GM18511 (cell line): ENCODE results near the gene ZNF664.
A peak's percentile ranks its signal among the peaks of the same experiment; 100 is the strongest.

Experiments
- ATAC-seq: cut with Tn5 transposase; IDR thresholded peaks from one replicate; pipeline ENCODE4 v1.9.1; 2021; ENCODE audit warnings: mild to moderate bottlenecking, moderate library complexity; ENCODE audit not compliant: unreplicated experiment

ZNF664 gene

DNA sequence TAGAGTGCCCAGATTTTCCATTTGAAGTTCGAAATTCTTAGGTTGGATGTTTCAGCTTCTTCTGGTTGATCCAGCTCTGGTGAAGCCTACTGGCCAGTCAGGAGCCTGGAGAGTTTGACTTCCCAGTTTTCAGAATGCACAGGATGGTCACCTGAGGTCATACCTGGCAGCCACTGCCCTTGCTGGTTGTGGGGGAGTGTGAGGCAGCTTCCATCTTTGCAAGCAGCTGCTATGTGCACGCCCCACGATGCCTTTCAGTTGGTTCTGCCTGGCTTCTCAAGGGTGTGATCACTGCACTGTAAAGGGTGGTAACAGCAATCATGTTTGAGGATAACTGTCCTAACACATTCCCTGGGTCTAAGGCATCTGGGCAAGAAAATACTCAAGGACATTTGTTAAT lies 15.8 kb upstream of the ZNF664 start:
- no peak for ATAC-seq

DNA sequence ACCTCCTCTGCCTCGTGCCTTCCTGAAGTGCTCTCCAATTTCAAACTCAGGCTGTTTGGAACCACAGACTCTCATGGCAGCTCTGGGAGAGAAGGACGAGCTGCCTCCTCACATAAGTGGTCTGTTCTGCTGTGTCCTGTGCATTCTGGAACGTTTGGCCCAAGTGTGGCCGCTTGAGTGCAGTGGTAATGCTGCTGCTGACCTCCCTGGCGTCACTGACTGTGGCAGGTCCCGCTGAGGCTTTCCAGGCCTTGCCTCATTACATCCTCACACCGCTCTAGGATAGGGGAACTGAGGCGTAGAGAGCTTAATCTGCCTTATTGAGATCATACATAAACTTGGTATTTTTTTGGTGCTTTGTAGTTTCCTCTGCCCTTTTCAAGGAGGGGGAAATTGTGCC lies 14.6 kb upstream of the ZNF664 start:
- no peak for ATAC-seq

DNA sequence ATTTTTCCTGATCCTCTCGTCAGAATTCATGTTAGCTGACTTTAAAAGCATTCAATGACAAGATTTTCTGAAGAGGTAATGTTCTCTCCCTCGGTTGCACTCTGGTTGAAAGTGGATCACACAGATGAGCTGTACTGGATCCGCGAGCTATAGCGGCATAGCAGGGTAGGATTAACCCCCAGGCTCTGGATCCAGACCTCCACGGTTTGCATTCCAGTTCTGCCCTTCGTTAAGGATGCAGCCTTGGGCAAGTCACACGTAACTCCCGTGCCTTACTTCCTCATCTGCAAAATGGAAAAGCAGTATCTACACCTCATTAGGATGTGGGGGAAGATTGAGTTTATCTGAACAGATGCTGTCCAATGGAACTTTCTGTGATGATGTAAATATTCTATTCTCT lies 14.1 kb upstream of the ZNF664 start:
- ATAC-seq = no peak

DNA sequence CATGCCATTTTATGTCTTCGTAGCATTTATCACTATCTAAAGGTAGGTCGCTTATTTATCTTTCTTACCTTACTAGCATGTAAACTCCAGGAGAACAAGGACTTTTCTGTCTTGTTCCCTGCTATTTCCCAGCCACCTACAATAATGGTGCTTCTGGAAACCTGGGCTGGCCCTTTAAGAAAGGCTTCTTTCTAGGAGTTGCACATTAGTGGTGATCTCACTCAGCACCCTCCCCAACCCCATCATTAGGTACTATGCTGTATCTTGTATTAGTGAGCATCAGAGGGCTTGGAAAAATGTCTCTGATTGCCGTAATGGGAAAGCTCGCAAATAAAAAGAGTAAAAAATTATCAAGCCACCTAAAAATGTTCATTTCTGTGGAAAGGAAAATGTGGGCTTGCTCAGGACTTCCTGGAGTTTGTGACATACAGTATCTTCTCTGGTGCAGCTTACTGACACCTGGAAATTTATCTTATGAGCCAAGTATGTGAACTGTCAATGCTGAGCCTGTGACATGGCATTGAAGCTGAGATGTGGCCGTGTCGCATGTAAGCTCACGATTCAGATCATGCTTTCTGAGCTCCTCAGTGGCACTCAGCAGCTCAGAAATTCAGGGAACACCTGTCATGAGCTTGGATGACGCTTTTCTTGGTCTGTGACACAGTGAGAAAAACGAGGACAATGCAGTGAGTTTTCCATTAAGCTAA lies 12.8 kb upstream of the ZNF664 start:
- no peak for ATAC-seq

DNA sequence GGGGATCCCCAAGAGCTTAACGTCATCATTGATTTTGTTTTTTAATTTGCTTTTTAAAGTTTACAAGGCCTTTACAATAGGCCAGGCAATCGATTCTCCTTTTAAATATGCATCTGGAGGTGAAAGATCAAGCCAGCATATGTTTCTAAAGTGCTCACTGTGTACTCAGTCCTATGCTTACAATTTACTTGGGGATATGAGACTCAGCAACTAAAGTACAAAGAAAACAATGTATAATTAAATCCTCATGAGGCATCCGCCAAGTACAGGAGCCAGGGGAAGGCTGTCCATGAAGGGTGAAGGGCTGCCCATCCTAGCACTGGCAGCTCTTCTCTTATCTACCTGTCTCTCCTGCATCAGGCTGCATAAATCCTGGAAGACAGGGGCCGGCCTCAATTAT lies 12.2 kb upstream of the ZNF664 start:
- ATAC-seq = no peak

DNA sequence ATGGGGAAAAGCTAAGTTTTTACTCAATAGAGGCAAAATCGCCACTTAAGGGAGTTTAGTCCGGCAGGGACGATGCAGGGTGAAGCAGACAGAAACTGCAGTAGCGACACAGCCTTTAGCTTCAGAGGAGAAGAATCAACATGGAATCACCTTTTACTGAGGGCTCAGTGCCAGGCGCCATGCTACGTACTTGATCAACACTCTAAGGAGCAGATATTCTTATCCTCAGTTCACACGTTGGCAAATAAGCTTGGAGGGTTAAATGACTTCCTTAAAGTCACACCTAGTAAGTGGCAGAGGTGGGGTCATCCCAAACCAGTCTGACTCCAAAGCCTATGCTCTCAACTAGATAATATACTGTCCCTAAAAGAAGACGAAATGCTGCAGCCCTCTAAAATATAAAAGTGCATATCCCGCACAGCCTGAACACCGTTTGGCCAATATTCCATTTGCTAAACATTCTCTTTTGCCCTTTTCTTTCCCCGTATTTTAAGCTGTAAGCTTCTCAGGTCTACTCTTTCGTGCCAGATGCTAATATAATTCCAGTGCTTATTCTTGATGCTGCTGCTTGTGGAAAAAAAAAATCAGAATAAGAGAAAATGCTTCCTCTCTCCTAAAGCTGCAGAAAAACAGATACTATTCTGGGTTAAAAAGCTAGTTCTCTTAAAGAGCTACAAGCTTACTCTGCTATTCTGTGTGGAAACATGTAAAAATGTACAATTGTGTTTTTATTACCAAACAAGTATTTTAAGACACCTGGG lies 11.2 kb upstream of the ZNF664 start:
- ATAC-seq = no peak

DNA sequence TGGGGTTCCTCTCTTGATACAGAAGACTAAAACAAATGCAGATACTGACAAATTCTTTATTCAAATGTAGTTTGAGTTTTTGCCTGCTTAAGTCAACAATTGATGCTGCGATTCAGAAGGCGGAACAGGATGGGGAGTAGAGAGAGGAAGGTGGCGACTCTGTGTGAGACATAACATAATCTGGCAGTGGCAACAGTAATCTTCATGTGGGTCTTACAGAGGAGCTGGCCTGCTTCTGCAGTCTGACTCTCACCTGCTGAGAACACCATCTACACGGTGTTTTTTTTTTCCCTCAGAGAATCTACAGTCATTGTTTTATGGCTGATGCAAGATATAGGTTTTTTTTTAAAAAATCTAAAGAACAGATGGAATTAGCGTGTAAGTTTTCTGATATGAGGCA lies 10.5 kb upstream of the ZNF664 start:
- ATAC-seq = no peak

DNA sequence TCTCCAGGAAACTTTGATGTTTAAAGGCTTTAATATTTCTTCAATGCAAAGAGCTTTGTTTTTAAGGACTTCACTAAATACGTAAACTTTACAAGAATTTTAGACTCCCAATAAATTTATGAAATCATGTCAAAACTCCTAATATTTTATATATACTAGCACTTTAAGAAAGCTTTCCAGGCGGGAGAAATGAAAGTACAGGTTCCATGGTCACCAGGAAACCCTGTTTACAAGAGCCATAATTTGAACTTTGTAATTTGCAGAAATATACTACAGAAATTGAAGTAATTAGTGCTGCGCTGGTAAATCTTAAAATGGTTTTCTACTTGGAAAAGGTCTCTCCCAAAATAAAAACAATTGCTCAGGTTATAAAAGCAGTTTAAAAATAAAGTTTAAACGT lies 9.2 kb upstream of the ZNF664 start:
- ATAC-seq = no peak

DNA sequence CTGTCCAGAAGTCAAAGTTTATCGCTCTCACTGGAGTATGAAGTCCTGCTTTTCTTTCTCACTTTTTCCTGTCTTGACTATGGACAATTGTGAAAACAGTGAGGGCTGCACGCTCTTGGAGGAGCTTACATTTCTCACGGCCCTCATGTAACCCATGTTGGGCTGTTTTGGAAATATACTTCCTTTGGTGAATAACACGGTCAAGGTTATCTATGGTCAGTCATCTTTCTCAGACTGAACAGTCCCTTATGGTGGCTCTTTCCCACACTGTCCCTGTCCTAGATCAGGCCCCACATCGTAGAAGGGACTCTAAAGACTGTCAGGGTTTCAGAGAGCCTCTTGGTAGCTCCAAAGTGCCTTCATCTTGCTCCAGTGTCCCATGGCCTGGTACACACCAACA lies 7.6 kb upstream of the ZNF664 start:
- no peak for ATAC-seq

DNA sequence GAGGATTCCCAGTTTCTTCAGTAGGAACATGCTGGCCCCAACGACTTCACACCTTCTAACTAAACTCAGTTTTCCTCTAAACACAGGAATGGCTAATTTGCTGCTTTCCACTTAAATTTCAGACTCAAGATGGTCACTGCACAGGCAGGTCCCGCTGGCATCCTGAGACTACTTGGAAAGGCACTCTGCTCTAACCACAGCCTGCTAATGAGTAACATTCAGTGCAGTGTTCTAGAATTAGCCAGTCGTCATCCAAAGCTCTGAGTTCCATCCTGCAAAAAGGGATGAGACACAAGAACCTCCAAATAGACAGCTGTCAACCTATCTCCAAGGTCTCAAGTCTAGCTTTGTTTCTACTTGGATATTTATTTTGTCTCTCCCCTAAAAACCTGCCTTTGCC lies 6.4 kb upstream of the ZNF664 start:
- ATAC-seq = no peak

DNA sequence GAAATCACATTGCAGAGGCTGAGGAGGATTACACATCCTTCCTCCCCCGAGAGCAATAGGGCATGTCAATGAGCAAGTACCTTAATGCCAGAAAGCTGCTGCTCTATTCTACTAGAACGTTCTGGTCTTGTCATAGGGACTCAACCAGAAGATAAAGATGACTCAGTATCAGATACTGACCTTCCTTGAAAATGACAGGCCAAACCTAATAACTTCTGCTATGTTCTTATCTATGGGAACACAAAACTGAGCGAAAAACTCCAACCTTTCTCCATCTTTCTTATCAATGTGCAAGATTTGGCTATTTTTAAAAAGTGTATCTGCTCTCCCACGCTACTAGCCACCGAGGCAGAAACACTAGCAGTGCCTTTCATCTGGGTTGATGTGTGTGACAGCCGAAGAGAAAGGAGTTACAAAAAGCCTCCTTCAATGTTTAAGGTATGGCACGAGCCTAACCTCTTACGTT lies 5.9 kb upstream of the ZNF664 start:
- ATAC-seq = no peak

DNA sequence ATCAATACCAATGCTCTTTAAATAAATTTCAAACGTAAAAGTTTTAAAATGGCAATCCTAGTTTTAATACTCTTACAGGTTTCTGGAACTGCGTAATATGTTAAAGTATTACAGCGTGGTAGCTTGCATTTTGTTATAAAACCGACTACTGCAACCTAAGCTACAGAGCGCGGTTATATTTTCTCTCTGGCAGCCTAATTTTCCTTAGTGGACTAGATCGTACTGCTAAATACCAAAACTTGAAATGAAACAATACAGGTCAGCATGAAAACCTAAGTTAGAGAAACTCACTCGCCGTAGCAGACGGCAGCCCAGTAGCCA lies 1.6 kb upstream of the ZNF664 start:
- no peak for ATAC-seq

DNA sequence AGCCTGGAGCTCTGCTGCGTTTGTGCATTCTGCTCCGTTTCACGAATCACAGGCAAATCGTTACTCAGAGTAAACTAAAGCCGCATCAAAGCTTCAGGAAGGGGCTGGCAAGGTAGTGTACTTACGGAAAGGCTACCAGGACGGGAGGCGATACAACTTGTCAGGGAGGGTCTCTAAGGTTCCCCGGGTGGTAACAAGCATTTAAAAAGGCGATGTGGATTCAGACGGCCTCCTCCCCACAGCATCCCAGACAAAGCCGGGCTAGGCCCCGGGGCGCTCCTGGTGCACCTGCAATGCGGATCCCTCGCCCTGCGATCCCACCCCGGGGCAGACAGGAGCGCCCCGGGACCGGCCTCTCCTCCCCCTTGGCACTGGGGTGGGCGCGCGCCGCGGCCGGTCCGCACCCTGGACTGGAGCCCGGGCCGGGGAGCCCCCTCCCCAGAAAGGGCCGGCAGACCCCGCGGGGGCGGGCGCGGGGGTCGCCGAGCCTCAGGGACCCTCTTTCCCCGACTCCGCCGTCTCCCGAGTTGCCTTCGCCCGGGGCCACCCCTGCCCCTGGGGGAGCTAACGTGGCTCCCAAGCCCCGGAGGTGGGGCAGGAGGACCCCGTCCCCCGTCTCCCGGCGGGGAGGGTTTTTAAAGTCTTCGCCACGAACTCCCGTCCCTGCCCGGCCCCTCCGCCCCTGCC lies 1.1 kb upstream of the ZNF664 start:
- ATAC-seq = no peak

DNA sequence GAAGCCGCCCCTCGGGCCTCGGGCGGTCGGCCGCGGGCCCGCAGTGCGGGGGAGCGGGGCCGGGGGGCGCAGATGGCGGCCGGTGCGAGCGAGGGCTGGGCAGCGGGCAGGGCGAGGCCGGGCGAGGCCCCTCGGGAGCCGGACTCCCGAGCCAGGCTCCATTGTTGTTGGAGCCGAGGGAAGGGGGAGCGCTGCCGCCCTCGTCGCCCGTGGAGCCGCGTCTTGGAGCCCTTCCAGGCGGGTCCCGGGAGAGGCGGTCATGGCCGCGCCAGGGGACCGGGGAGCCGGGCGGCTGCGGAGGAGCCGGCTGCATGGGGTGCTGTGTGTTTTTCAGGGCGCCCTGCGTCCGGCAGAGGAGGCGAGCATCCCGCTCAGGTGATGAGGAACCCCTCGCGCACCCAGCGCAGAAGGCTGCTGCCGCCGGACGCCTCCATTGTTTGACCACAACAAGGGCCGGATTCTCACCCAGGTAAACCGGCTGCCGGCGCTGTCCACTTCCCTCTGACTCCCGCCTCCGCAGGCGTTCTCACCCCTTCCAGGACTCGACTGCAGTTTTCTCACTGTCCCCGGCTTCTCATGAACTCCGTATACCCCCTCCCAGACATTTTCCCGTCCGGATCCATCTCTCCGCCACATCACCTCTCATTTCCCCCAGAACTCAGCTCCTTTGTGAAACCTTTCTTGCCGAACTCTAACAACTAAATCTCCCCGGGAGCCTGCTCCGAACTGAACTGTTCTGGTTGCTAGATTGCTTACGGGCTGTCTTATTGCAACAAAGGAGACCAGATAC lies 732 bp downstream of the ZNF664 start:
- ATAC-seq = peak; percentile 14

DNA sequence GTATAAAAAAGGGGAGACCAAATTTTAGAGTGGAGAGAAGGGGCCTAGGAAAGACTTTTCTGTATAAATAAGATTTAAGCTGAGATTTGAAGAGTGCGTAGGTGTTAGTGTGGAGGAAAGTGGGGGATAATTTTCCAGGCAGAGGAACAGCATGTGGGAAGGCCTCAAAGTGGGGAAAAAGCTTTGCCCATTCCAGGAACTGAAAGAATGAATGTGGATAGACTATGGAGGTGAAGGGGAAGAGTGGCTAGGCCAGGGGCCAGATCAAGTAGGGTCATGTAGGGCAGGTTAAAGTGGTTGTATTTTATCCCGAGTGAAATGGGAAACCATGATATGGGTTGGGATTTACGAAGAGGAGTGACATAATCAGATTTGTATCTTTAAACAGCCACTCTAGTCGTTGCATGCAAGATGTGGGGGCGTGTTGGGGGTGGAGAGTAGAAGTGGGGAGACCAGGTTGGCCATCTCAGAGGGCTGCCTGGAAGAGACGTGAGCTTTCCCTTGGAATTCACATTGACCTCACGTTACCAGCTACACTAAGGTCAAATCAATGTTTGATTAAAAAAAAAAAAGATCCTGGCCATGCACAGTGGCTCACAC lies 3.3 kb downstream of the ZNF664 start:
- no peak for ATAC-seq

DNA sequence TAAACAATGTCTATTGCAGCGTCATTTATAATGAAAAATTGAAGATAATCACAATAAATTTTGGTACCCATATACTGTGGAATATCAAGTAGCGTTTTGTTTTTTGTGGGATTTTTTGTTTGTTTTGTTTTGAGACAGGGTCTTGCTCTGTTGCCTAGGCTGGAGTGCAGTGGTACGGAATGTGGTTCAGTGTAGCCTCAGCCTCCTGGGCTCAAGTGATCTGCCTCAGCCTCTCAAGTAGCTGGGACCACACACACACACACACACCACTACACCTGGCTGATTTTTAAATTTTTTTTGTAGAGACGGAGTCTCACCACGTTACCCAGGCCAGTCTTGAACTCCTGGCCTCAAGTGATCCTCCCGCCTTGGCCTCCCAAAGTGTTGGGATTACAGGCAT lies 6.6 kb downstream of the ZNF664 start:
- ATAC-seq = no peak

DNA sequence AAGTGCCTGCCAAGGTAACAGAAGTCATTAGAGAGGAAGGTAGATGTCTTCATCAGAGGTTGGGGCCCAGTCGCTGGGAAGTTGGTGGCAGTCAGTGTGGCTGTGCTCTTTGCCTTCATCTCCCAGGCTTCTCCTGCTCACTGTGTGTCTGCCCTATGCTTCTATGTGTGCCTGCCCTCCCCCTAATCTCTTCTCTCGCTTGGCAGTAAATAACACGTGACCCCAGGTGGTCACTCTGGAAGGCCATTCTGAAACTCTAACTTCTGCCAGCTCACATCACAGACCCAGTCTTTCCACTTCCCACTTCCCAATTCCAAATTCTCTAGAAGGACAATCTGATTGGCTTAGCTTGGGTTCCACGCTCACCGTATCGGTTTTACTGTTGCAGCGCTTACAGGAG lies 9.3 kb downstream of the ZNF664 start:
- ATAC-seq = no peak

DNA sequence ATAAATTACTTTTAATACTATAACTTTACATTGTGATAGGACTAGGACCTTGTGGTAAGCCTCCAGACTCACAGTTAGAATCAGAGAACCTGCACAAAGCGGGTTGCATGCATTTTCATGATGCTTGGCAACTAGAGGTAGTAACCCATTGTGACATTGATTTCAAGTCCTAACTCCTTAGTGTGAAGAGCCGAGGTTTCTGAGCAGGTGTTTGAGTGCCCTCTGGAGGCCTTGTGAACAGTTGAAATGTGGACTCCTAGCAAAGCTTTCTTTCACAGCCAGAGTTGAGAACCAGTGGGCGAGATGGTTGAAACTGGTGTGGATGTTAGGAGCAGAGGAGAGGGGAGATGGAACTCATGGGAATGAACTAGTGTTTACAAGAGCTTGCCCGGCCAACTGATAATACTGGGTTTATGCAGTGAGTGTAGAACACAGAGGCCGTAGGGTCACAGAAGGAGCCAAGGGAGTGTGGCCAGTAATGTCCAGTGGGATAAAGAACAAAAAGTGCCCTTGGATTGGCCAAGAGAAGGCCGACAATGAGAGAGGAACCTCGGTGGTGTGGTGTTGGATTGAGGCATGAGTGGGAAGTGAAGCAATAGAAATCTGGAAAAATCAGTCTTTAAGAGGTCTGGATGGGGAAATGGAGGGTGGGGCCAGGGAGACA lies 10.9 kb downstream of the ZNF664 start:
- peak; percentile 51 for ATAC-seq

DNA sequence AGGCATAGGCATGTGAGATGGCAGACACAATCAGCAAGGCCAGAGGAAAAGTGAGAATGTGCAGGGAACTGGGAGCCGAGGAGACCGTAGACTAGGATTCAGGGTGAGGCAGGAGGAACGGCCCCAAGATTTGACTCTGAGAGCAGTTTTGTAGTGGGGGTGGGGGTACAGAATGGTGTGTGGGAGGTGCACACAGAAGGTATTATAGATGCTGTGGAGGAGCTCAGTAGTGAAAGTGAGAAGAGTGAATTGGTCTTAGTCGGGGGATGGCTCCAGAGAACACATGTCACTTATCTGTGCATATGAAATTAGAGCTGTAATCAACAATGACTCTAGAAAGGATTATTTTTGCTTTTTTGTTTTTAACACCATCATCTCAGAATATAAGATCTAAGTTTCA lies 11.9 kb downstream of the ZNF664 start:
- ATAC-seq = no peak

DNA sequence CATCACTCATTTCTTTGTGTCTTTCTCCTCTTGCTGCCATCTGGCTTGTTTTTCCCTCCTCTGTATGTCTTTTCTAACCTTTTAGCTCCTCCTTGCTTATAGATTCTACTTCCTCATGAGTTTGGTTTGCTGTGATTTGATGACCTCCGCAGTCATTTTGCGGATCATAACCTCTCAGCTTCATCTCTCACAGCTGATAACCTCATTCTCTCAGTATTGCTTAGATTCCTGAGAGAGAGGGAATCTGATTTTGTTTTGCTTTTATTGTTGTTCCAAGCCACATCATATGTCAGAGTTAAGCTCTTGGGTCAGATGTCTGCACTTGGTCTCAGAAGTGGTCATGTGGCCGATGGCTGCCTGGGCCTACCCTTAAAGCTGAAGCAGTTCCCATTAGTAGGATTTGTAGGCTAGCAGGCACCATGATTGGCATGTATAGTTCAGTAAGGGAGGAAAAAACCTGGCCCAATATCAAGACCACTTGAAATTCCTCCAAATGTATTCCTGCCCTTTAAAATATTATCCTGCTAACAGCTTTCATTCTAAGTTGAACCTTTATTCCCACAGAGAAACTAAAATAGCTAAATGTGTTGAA lies 13.5 kb downstream of the ZNF664 start:
- no peak for ATAC-seq
